ENCODE measurements around the gene TAX1BP1.
A peak's percentile ranks its signal among the peaks of the same experiment; 100 is the strongest.

Gene TAX1BP1

GRCh38 chr7:27739909-27740448 is at the start of gene TAX1BP1:
TSS of gene TAX1BP1 (plus strand) at chr7:27740162. CDS start at chr7:27748525, 8,363 bp downstream.
- DNase-seq = peak; percentile 69

GRCh38 chr7:27690649-27691048 is 49.3 kb upstream of the TAX1BP1 start:
- DNase-seq = no peak

GRCh38 chr7:27693794-27694193 is 46.2 kb upstream of the TAX1BP1 start:
- no peak for DNase-seq

- DNase-seq = no peak
Measured at GRCh38 chr7:27695096-27695495, 44.9 kb upstream of the TAX1BP1 start.

GRCh38 chr7:27697861-27698430 is 42.0 kb upstream of the TAX1BP1 start:
- no peak for DNase-seq

GRCh38 chr7:27699751-27700150 is 40.2 kb upstream of the TAX1BP1 start:
- DNase-seq = no peak

- no peak for DNase-seq
Measured at GRCh38 chr7:27700501-27700900, 39.5 kb upstream of the TAX1BP1 start.

- no peak for DNase-seq
Measured at GRCh38 chr7:27703181-27703580, 36.8 kb upstream of the TAX1BP1 start.

- no peak for DNase-seq
Measured at GRCh38 chr7:27704422-27705199, 35.4 kb upstream of the TAX1BP1 start.

GRCh38 chr7:27705200-27705594 is 34.8 kb upstream of the TAX1BP1 start:
- DNase-seq = no peak

GRCh38 chr7:27708485-27708884 is 31.5 kb upstream of the TAX1BP1 start:
- no peak for DNase-seq

GRCh38 chr7:27709137-27710075 is 30.6 kb upstream of the TAX1BP1 start:
- no peak for DNase-seq

- DNase-seq = no peak
Measured at GRCh38 chr7:27712217-27712616, 27.7 kb upstream of the TAX1BP1 start.

GRCh38 chr7:27714831-27715444 is 25.0 kb upstream of the TAX1BP1 start:
- no peak for DNase-seq

GRCh38 chr7:27723085-27723484 is 16.9 kb upstream of the TAX1BP1 start:
- DNase-seq = no peak

- no peak for DNase-seq
Measured at GRCh38 chr7:27727058-27727457, 12.9 kb upstream of the TAX1BP1 start.

- no peak for DNase-seq
Measured at GRCh38 chr7:27730112-27730511, 9.8 kb upstream of the TAX1BP1 start.

- DNase-seq = no peak
Measured at GRCh38 chr7:27734583-27734982, 5.4 kb upstream of the TAX1BP1 start.

- no peak for DNase-seq
Measured at GRCh38 chr7:27735165-27735564, 4.8 kb upstream of the TAX1BP1 start.

- DNase-seq = no peak
Measured at GRCh38 chr7:27735831-27736230, 4.1 kb upstream of the TAX1BP1 start.

GRCh38 chr7:27737178-27737577 is 2.8 kb upstream of the TAX1BP1 start:
- no peak for DNase-seq

GRCh38 chr7:27737616-27738015 is 2.3 kb upstream of the TAX1BP1 start:
- no peak for DNase-seq

Measured in NCI-H187 treated with DMSO at 0.1 percent for 48 hours (cell line).